ENCODE measurements around the gene SYCE3. TPM values are rescaled to one million over a fixed set of nuclear protein-coding genes. Genes with fewer than 3 reads are reported as not detected.

SYCE3 gene
- total and polyA plus RNA-seq, 9 of the 15 experiments (the other 6 are each of a cell fraction or from before 2014, with no cell fraction given): 0.56 TPM; not detected in 8

DNA sequence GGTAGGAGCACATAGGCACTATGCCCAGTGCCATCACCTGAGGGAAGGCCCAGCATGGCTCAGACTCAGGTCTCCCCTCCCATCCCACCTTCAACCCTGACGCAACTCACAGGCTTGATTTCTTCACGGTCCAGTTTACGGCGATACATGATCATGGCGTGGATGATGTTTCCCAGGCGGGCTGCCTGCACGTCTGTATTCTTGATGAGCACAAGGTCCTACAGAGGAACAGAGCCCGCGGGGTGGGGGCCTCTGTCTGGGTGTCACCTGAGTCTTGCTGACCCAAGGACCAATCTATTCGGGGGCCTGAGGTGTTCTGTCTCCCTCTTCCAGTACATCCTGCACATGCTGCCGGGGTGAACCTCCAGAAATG is 11.7 kb upstream of the SYCE3 start:
- H4K20me1 ChIP-seq (replicated peaks; ENCODE audit: control insufficient read depth, insufficient read depth, low read length): no peaks in the 10 kb centered on the region
- DNase-seq (ENCODE audit: extremely low read depth in 1 of 4, low spot score in 3 of 4) (no peak), FAIRE-seq (no peak), ATAC-seq (no peak)
- no peak overlapping the region for H3K4me2 ChIP-seq (ENCODE audit: insufficient read depth, low read length)
- no peaks in the 10 kb centered on the region for H3K9me3 ChIP-seq (replicated peaks; ENCODE audit: control insufficient read depth, insufficient read depth, low read depth, low read length)
- H3K4me3 ChIP-seq: no peak overlapping the region
- 47% methylated on average over 8 of the region's 11 CpGs for WGBS (ENCODE audit: insufficient coverage, low coverage, missing lambda C conversion rate)
- H3K9me1 ChIP-seq (ENCODE audit: control insufficient read depth, insufficient read depth, low read length): no peaks in the 10 kb centered on the region
- no TSS peak for BruUV-seq (replicated peaks)
- ChIA-PET CTCF (ENCODE audit: low intra/inter-chr PET ratio) (no interaction called here), POLR2A (interaction anchor here (0.7 to 1.5 kb wide), 5 partner anchors 9 to 89 kb away, joined by 3 to 5 read pairs (median 3); partner anchors contain the start of gene SYCE3)
- no peak overlapping the region for H3K9ac ChIP-seq (ENCODE audit: insufficient read depth in 1 of 2, low read depth in 2 of 2, low read length in 2 of 2)
- H3K27me3 ChIP-seq (ENCODE audit: control insufficient read depth in 2 of 2, insufficient read depth in 2 of 2, low read length in 2 of 2): no peaks in the 10 kb centered on the region
- H3K27ac ChIP-seq (ENCODE audit: extremely low read depth, low read depth, low read length): no peak overlapping the region
- TF ChIP-seq RNF2 (IDR thresholded peaks at IDR 0.05) (no peak), ZNF184 (CRISPR knock-in tag; IDR thresholded peaks at IDR 0.05) (no peak), POU5F1 (IDR thresholded peaks at IDR 0.05; ENCODE audit: borderline replicate concordance, low read depth, low read length, partially characterized antibody) (no peak), XRCC4 (IDR thresholded peaks at IDR 0.05; ENCODE audit: extremely low read depth, insufficient read depth, insufficient read length) (no peak), RBM22 (IDR thresholded peaks at IDR 0.05; ENCODE audit: low read depth, low read length, poor library complexity, severe bottlenecking) (no peak)
- TF ChIP-seq, protein P1, sequence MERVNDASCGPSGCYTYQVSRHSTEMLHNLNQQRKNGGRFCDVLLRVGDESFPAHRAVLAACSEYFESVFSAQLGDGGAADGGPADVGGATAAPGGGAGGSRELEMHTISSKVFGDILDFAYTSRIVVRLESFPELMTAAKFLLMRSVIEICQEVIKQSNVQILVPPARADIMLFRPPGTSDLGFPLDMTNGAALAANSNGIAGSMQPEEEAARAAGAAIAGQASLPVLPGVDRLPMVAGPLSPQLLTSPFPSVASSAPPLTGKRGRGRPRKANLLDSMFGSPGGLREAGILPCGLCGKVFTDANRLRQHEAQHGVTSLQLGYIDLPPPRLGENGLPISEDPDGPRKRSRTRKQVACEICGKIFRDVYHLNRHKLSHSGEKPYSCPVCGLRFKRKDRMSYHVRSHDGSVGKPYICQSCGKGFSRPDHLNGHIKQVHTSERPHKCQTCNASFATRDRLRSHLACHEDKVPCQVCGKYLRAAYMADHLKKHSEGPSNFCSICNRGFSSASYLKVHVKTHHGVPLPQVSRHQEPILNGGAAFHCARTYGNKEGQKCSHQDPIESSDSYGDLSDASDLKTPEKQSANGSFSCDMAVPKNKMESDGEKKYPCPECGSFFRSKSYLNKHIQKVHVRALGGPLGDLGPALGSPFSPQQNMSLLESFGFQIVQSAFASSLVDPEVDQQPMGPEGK (CRISPR knock-in tag; IDR thresholded peaks at IDR 0.05; ENCODE audit: borderline replicate concordance): no peak
- H2AFZ ChIP-seq (ENCODE audit: low read depth, low read length): no peak overlapping the region
- in situ Hi-C loops (cut with MboI) (no loop called here), intact Hi-C loops (cut with micrococcal nuclease) (no loop called here)
- no peaks in the 10 kb centered on the region for H3K79me2 ChIP-seq (ENCODE audit: control insufficient read depth, insufficient read depth, low read length)
- no peaks in the 10 kb centered on the region for H3K36me3 ChIP-seq (ENCODE audit: control insufficient read depth, insufficient read depth, low read length)
- H3K4me1 ChIP-seq (replicated peaks in 1 of 2; ENCODE audit: control insufficient read depth in 2 of 2, insufficient read depth in 2 of 2, low read length in 2 of 2): peaks cover 0 to 11% of the 10 kb centered on the region in 2 experiments; a peak in 2 of 5 replicates

All from K562 (cell line).